ENCODE data around the gene EPHB2.

DNA sequence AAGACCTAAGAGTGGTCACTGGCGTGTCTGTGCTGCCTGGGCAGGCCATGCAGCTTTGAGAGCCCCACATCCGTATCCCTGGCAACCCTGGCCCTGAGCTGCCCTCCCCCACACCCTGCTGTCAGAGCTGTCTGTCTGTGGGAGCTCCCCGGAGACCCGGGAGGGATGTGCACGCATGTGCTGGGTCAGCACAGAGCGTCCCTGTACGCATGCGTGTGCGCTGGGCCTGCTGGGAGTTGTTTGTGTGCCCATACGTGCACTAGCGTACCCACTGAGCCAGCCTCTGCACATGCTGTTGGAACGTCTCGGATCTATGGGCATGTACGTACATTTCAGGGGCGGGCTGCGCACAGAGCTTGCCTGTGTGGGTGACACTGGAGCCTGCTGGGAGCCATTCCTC, 89.3 kb downstream of the EPHB2 start:
- TF ChIP-seq, protein P1, sequence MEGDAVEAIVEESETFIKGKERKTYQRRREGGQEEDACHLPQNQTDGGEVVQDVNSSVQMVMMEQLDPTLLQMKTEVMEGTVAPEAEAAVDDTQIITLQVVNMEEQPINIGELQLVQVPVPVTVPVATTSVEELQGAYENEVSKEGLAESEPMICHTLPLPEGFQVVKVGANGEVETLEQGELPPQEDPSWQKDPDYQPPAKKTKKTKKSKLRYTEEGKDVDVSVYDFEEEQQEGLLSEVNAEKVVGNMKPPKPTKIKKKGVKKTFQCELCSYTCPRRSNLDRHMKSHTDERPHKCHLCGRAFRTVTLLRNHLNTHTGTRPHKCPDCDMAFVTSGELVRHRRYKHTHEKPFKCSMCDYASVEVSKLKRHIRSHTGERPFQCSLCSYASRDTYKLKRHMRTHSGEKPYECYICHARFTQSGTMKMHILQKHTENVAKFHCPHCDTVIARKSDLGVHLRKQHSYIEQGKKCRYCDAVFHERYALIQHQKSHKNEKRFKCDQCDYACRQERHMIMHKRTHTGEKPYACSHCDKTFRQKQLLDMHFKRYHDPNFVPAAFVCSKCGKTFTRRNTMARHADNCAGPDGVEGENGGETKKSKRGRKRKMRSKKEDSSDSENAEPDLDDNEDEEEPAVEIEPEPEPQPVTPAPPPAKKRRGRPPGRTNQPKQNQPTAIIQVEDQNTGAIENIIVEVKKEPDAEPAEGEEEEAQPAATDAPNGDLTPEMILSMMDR (IDR thresholded peaks at IDR 0.05), result no peak
- no peak for TF ChIP-seq POLR2A (IDR thresholded peaks at IDR 0.05)
- TF ChIP-seq EP300 (IDR thresholded peaks at IDR 0.05), result no peak
